EL (cell line): Measurements from ENCODE around the gene CNNM3.

Experiments used
- DNase-seq: peaks from one replicate; pipeline ENCODE4 v3.0.0-alpha.2; 2016

Gene CNNM3

DNA sequence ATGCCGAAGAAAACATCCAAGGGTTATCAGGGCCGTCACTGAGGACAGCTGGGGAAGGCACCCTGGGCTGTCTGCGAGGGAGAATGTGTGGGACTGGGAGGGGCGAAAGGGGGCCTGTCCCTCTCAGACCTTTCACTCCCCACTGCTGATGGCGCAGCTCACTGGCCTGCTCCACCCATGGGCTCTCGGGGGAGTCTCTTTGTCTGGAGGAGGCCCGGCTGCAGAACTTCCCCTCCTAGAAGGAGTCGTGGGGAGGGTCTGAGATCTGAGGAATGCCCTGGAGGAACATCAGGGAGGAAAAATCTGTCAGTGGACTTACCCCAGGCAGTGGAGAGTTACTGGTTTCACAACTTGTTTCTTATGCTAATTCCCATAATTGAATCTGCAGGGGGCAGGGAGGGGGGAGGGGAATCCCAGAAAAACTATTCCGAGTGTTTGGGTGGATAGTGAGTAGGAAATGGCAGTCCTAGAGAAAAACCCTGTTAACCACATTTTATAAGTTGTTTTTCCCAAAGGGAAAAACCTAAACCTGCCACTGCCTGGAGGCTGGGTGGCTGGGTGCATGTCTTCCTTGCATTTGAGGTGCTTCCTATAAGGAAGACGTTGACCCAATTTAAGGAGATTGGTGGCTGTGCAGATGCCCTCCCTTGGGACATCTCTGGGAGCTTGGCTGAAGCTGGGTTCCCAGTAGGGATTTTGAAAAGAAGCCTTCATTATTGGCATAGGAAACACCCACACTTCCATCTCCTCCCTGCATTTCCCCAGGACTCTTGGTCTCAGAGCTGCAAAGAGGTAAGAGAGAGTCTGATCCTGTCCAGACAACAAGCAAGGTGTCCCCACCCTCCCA lies 65.5 kb downstream of the CNNM3 start:
- no peak for DNase-seq

DNA sequence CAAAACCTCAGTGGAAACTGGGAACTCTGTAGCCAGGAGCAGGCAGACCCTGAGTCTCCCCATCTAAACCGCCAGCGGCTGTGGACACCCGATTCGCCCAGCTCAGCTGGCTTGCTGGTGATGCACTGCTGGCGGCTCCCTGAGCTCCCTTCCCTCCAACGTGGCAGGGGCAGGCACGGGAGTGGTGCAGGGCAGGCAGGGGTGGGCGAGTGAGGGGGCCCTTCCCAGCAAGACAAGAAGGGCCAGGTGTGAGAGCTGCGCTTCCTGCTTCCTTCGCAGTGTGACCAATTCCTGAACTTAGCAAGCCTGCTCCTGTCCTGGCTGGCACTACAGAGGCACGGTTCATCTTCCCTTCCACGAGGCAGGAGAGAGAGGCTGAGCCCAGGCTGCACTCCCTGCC lies 66.2 kb downstream of the CNNM3 start:
- DNase-seq, result no peak

GRCh38 chr2:96882906-96883305 lies 66.8 kb downstream of the CNNM3 start:
- no peak for DNase-seq

DNA sequence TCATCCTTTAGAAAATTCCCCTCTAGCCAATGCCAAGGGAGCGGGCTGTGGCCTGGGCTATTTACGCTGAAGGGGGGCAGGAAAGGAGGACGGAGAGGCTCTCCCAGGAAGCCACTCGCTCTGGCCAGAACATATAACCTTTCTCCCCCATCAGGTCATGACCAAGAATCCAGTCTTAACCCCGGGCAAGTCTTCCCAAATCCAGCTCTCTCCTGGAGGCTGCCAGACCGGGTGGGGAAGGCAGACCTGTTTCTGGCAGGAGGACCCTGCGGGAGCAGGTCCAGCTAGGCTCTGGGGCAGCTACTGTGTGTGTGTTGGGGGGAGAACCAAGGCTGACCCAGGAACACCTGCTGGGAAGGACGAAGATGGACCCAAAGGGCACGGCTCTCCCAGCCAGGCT lies 67.2 kb downstream of the CNNM3 start:
- DNase-seq, result no peak
